MV-4-11 (cell line): Measurements from ENCODE around the gene FIP1L1.
A peak's percentile ranks its signal among the peaks of the same experiment; 100 is the strongest.

Source experiments
- DNase-seq: peaks from one replicate; lab custom pipeline; 2025; lab: John Stamatoyannopoulos, UW

Gene FIP1L1

GRCh38 chr4:53476232-53477037, 99.0 kb downstream of the FIP1L1 start:
- DNase-seq = peak; percentile 11

- no peak for DNase-seq
These were observed 99.7 kb downstream of the FIP1L1 start for GRCh38 chr4:53477038-53477565.

DNA sequence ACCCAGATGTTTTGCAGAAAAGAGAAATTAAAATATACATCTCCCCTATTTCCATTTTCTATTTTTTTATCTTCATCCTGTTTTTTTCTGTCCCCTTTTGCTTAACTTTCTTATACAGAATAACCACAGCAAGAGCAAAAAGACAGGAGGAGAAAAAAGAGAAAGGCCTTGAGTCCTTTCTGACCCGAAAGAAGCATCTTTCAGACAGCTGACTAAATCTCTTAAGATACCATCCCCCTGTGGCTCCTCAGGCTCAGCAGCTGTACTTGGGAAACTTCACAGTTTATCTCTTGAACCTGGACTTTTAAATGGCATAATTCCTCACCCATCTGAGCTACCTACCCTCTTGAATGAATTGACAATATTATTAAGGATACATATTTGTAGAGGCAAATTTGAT, 100.2 kb downstream of the FIP1L1 start:
- DNase-seq = no peak

- no peak for DNase-seq
These were observed 101.4 kb downstream of the FIP1L1 start for GRCh38 chr4:53478671-53479456.

DNA sequence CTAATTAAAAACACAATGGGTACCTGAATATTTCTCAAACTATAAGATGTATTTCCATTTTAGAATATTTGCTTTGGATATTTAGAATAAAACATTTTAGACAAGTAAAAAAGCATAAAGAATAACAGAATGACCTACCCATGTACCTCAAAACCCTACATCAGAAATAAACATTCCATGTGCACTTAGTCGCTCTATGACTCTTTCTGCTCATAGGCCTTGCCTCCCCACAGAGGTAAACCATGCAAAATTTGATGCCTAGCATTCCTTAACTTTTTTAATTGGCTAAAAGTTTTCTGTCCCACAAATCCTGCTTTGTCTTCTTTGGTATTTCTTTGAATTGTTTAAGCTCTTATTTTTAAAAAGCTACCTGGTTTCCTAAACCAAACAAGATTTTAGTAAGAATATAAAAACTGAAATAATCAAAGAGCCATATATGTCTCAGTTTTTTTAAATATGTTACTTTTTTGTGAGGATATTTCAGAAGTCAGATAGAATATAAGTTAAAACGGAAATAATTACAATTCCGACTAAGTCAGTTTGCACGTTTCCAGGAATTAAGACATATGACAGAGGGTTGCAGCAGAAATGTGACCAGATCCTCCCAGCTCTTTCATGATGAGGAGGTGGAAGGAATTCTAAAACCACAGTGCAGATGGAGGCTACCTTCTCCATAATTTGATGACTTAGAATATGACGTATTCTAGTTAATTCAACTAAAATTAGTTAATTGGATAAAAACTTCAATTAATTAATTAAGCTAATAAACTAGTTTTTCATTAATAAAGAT, 102.5 kb downstream of the FIP1L1 start:
- no peak for DNase-seq

GRCh38 chr4:53480909-53481308, 103.5 kb downstream of the FIP1L1 start:
- no peak for DNase-seq

DNA sequence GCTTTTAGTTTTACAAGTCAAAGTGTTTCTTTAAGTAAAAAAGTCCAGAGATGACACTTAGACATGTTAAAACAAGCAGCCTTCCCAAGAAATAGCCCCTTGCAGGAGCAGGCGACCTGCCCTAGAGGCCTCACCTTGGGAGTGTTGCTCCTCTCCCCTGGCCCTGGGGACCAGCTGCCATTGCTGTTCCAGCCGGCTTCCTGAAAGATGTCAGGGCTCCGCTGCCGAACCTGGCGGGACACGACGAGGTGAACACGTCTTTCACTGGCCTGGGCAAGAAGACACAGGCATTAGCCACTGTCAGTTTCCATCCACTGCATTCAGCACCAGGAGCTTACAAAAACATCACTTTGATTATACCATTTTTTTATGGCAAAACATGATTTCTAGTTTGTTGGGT, 104.1 kb downstream of the FIP1L1 start:
- no peak for DNase-seq

- DNase-seq = no peak
These were observed 105.8 kb downstream of the FIP1L1 start for GRCh38 chr4:53483250-53483649.

DNA sequence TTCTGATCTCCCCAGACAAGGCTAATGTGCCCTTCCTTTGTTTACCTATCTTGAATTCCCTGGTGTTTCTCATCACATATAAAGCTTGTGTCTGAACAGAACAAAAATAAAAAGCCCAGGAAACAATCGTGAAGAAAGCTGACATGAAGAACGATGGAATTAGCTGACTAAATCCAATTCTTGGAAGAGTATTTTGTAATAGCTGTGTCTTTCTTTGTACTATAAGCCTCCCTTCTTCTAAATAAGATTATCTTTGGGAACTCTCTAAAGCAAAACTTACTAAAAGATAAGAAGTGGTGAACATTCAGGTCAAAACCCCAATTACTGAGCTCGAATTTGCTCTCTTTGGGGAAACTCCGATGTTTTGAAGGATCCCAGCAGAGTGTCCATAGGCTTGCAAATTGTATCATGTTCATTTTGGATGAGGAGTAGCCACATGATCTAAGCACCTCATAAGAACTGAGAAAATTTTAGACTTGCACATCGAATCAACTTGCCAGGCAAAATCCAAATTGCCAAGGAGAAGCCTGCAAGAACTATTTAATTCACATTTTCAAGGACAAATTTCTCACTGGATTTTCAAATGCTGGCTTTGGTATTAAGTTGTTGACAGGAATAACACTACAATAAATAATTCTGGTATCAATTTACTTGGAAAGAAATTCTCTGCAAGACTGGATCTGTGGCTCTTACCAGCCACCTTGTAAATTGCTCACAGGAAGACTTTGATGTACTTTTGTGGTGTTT, 107.6 kb downstream of the FIP1L1 start:
- peak; percentile 8 for DNase-seq

GRCh38 chr4:53485658-53486040, 108.2 kb downstream of the FIP1L1 start:
- DNase-seq = no peak

DNA sequence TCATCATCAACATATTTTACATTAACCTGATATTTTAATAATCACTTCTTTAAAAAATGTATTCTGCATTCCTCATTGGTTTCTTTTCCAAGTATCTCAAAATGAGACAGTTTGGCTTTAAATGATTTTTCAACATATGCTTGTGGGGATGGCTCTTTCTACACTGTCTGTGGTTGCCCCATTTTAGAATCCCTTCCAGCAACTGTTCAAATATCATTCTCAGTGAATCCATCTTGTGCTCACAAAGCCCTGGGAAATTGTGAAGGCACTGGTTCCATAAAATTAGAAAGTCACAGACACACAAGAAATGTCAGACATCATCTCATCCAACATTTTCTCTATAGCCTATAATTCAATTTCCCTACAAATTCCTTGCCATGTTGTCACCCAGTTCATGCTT, 110.3 kb downstream of the FIP1L1 start:
- DNase-seq = no peak

DNA sequence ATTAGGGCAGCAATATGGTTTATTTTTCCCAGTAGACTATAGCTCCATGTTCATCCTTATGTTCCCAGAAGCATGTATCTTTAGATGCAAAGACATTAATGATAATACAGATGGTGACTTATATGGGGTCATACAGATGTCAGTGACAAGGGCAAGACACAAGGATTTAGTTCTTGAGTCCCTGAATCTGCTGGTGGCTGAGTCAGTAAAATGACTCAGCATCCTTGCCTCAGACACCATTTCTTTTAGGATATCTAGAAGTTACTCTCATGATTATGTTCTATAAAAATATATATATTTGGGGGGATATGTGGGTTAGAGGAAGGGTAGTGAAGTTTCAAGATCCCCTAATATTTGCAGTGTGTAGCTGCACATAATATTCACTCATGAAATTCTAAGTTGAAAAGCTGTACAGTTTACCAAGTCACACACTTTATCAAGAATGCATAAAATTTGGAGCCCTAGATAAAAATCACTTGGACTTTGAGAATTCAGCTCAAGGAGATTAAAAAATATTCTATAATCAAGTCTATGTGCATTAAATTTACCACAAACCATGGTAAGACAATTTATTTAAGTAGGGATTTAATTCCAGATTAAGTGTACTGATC, 111.9 kb downstream of the FIP1L1 start:
- DNase-seq = peak; percentile 21

- no peak for DNase-seq
These were observed 112.9 kb downstream of the FIP1L1 start for GRCh38 chr4:53490161-53490956.

DNA sequence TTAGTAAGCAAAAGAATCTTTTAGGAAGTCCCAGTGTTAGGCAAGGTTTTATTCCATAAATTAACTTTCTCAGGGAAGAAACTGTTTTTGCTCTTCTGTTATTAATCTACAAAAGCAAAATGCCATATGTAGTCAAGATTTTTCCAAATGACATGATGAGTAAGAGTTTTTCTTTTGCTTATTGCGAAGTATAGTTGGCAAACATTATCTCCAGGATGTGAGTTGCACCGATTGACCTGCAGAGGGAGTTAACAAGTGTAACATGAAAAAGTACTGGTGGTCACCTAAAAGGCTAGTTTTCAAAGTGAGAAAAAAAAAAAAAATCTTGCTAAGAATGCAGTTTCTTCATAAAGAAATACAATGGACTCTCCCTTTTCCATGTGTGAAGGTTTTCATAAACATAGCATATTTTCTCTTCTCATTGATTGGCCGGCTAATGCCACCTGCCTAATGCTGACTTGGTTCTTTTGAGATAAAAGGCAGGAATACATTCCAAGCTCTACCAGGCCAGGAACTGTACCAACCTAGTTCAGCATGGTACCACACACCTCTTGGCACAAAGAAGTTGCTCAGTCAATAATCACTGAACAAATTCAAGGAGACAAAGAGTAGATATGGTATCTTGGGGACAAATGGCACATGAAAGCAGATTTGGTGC, 113.7 kb downstream of the FIP1L1 start:
- peak; percentile 57 for DNase-seq

DNA sequence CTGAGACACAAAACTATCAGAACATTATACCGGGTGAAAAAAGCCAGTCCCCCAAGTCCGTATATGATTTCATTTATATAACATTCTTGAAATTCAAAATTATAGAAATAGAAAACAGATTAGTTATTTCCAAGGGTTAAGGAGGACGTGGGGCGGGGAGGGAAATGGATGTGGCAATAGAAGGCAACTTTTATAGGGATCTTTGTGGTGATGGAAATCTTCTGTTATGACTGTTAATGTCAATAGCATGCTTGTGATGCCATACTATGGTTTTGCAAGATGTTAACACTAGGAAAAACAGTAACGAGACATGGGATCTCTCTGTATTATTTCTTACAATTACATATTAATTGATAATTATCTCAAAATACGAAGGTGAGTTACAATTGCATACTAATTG, 117.4 kb downstream of the FIP1L1 start:
- DNase-seq = no peak

DNA sequence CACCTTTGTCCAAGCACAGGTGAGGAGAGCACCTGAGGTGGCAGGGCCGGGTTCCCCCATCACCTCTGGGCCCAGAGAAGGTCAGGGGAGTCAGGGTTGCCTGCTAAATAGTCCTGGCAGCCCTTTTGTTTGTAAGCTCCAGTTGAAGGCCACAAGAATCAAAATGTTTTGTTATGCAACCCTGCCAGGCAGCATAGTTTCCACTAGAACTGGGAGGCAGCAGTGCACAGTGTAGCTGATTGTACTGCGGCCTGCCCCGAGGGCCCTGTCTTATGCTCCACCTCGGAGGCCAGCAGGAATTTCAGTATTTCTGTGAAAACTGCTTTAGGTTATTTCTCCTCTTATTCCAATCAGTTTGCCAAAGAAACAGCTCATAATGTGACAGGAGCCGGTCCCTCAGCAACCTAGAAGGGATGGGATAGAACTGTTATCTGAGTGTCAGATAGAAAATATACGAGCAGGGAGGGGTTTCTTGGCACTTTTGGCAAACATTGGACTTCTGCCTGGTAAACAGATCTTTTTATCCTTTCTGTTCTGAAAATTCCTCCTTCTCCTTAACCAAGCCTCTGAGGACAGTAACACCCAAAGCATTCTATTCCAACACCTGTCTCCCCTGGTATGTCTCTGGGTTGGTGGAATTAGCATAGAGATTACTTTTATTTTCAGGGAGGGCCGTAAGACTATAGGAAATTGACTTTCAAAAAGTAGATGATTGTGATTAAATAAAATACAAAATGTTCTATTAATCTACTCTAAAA, 120.2 kb downstream of the FIP1L1 start:
- DNase-seq = no peak

DNA sequence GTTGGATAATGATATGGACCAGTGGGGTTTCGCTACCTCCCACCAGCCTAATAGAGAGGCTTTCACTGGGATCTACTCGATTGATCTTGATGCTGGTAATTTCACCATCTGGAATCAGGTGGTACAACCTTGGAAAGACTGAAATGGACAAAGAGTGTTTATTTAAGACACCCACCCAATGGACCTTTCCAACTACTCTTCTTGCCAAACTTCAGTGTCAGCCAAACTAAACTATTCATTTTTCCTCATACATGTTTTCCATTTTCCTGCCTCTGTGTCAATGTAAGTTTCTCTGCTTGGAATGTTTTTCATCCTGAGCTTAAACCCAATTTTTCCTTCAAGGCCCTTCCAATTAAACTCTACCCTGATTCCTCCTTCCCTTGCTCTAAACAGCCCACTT, 121.3 kb downstream of the FIP1L1 start:
- no peak for DNase-seq

DNA sequence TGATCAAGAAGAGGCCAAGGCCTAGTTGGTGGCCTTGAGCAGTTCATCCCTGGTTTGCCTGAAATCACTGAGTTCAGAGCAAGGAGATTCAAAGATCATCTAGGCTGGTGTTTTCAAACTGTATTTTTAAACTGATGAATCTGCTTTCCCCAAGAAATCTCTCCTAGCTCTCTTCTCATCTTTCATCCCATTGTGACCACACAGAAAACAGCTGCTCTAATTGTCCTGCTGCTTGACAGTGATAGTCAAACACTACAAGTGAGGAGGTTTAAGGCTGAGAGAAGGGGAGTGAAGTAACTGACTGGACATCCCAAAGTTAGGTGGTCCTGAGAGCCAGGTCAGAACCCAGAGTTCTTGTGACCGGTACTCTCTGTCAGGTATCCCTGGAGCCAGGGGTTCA, 122.3 kb downstream of the FIP1L1 start:
- no peak for DNase-seq

DNA sequence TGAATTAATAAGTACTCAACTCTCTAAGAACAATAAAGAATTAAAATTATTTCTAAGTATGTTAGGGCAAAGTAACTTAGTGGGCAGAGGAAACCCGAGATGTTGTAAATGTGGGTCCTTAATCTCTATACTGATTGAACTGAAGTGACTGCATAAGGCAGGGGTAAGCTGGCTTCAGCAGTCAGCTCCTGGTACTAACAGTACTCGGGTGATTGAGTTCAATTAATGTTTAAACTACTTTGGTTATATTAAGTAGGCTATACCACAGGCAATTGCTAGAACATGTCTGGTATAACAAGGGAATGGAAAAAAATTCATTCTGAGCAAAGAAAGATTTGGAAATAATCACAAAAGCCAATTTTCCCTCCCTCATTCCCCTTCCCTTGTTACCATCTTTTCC, 123.1 kb downstream of the FIP1L1 start:
- DNase-seq = no peak
